GM10266 (cell line): Measurements from ENCODE around the gene SYNDIG1.

Experiments
- DNase-seq: peaks from one replicate; pipeline ENCODE4 v3.0.0; 2012; ENCODE audit errors: extremely low spot score
- TF ChIP-seq, protein P1 (sequence below): IDR thresholded peaks from 2 replicates; pipeline ENCODE4 v1.5.1; 2012; ENCODE audit warnings: mild to moderate bottlenecking, low read depth; ENCODE audit not compliant: control insufficient read depth, insufficient read depth; ENCODE audit errors: missing control alignments

The SYNDIG1 gene

DNA sequence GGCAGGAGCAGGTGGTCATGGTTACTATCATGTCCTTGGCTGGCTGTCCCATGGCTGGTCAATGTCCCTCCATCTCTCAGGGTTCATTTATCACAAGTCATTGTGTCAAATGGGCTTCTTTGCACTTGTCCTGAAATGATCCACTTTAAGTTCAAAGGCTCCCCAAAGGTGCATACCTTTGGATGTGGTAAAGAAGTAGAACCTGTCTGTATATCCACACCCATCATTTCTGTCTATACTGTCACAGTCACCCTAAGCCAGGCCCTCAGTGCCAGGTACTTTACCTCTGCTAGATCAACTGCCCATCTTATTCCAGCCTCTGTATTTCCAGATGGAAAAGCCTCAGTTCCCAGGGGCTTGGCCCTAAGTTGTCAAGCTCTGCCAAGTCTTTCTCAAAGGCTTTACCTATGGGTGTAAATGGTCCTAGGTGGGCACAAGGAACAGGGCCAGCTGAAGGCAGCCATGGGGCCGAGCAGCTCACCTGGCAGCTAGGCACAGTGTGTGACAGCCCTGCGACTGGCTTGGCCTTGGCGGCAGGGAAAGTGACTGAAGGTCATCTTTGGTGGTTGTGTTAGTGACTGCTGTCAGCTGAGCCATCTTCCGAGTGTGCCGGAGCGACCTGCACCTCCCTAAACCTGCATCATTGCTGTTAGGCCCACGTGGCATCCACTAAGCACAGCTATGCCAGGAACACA is 198.4 kb downstream of the SYNDIG1 start:
- TF ChIP-seq, protein P1, sequence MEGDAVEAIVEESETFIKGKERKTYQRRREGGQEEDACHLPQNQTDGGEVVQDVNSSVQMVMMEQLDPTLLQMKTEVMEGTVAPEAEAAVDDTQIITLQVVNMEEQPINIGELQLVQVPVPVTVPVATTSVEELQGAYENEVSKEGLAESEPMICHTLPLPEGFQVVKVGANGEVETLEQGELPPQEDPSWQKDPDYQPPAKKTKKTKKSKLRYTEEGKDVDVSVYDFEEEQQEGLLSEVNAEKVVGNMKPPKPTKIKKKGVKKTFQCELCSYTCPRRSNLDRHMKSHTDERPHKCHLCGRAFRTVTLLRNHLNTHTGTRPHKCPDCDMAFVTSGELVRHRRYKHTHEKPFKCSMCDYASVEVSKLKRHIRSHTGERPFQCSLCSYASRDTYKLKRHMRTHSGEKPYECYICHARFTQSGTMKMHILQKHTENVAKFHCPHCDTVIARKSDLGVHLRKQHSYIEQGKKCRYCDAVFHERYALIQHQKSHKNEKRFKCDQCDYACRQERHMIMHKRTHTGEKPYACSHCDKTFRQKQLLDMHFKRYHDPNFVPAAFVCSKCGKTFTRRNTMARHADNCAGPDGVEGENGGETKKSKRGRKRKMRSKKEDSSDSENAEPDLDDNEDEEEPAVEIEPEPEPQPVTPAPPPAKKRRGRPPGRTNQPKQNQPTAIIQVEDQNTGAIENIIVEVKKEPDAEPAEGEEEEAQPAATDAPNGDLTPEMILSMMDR = no peak
- no peak for DNase-seq

DNA sequence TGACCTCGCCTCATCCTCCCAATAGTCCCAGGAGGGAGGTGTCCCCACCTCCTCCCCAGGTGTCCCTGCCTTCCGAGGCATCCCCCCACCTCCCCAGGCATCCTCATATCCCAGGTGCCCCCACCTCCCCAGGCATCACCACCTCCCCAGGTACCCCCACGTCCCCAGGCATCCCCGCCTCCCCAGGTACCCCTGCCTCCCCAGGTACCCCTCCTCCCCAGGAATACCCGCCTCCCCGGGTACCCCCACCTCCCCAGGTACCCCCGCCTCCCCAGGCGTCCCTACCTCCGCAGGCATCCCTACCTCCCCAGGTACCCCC is 198.9 kb downstream of the SYNDIG1 start:
- DNase-seq = no peak
- TF ChIP-seq, protein P1 = no peak

DNA sequence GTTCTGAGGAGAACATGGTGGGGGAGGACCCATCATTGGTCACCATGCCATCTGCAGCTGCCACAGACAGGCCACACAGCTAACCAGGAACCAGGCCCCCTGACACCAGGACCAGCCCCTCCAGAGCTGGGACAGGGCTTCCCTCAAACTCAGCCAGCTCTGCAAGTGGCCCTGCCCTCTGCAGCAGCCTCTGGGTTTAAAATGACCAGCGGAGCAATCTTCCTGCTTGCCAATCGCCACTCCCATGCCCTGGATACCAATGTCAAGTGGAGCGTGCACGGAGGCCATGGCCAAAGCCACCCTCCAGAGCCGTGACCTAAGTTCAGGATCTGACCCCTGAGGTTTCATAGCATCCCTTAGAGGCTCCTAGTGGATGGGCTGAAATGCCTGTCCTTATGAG is 199.4 kb downstream of the SYNDIG1 start:
- TF ChIP-seq, protein P1 = no peak

DNA sequence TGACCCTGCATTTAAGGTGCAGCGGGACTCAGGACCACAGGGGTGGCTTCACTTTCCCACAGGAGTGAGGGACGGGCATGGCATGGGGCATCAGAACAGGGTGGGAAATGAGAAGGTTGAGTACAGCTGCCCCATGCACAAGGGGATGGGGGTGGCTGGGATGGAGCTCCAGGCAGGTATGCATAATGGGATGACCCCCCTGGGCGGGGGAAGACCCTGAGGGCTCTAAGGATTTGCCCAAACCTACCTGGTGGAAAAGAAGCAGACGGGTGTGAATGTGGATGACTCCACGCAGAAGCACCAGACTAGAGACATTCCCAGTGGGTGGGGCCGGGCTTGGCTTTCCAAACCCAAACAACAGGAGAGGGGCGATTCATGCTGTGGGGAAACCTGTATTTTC is 200.3 kb downstream of the SYNDIG1 start:
- TF ChIP-seq, protein P1 = no peak
- DNase-seq = no peak

More for the DNA sequence above, 199.4 kb downstream of the SYNDIG1 start:
- no peak for DNase-seq

DNA sequence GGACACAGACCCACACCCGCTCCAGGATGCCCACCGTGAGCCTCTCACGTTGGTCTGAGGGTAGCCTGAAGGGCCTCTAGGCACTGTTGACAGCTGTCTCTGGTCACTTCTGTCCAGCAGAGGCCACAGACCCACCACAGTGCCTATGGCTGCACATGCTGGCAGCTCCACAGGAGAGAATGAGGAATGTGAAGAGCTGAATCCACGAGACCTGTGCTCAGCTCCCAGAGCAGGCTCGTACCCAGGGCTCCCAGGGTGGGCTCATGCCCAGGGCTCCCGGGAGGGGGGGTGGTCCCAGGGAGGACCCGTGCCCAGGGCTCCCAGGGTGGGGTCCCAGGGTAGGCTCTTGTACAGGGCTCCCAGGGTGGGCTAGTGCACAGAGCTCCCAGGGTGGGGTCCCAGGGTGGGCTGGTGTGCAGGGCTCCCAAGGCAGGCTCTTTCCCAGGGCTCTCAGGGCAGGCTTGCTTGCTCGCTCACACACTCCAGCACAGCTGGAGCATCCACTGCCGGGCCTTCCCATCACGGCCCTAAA is 201.0 kb downstream of the SYNDIG1 start:
- no peak for DNase-seq
- TF ChIP-seq, protein P1 = no peak

DNA sequence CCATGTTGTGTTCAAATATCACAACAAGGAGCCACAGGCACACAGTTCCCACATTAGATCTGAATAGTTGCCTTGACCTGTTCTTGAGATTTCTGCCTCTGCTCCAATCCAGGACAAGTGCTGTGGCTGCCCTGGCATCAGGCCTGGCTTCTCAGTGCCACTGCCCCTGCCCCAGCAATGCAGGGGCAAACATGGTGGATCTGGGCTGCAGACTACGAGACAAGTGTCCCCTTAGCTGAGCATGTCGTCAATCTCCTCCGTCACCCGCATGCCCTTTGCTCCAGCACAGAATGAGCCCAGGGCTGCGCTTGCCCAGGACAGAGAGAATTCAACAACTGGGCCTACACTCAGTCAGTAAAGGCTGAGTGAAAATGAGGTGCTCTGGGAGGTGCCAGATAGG is 201.6 kb downstream of the SYNDIG1 start:
- no peak for DNase-seq
- TF ChIP-seq, protein P1 = no peak

DNA sequence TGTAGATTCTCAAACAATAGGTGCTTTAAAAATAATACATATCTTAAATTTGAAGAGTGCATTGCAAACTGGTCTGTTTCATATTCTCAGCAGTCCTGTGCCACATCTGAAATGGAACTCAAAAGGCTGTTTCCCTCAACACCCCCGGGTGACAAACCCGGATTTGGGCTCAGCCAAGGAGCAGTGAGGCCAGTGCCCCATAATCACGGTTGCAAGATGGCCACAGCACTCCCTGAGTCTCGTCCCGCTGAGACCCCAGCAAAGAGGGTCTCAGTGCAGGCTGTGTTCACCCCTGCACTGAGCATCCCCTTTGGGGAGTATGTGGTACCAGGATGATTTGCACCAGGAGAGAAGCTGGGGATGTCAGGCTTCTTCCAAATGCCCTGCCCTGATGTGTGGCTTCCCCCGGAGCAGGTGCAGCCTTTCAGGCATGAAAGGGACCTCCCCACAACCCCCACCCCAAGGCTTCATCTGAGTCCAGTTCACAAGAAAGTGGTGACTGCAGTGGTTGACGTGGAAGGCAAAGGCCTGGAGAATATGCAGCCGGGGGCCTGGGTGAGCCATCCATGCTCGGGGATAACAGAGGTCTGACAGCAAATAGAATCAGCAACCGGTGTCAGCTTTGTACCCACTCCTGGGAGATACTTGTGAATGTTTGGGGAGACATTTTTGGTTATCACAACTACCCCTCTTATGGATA is 202.9 kb downstream of the SYNDIG1 start:
- TF ChIP-seq, protein P1 = no peak
- DNase-seq = no peak
